HG03342 (cell line): ENCODE measurements around the gene IL7R.
A peak's percentile ranks its signal among the peaks of the same experiment; 100 is the strongest.
"Not testable (repeated sequence)": the region's sequence is repeated elsewhere in the genome, so short reads cannot be mapped to it uniquely, and the experiment has no call there.

Source experiments
- ATAC-seq: cut with Tn5 transposase; IDR thresholded peaks from one replicate; pipeline ENCODE4 v1.9.1; 2021; ENCODE audit warnings: mild to moderate bottlenecking, moderate library complexity; ENCODE audit not compliant: unreplicated experiment

Gene IL7R

GRCh38 chr5:35838370-35839042 is 18.2 kb upstream of the IL7R start:
- no peak for ATAC-seq

- no peak for ATAC-seq
Measured at GRCh38 chr5:35842856-35843255, 13.8 kb upstream of the IL7R start.

GRCh38 chr5:35845508-35845907 is 11.2 kb upstream of the IL7R start:
- ATAC-seq: not testable (repeated sequence)

- no peak for ATAC-seq
Measured at GRCh38 chr5:35847491-35847890, 9.2 kb upstream of the IL7R start.

GRCh38 chr5:35847961-35848360 is 8.7 kb upstream of the IL7R start:
- no peak for ATAC-seq

- no peak for ATAC-seq
Measured at GRCh38 chr5:35849860-35850259, 6.8 kb upstream of the IL7R start.

GRCh38 chr5:35850967-35851680 is 5.6 kb upstream of the IL7R start:
- no peak for ATAC-seq

- ATAC-seq: peak; percentile 49
Measured at GRCh38 chr5:35852084-35852734, 4.5 kb upstream of the IL7R start.

GRCh38 chr5:35852773-35853172 is 3.9 kb upstream of the IL7R start:
- no peak for ATAC-seq

GRCh38 chr5:35853631-35854030 is 3.1 kb upstream of the IL7R start:
- ATAC-seq: no peak

GRCh38 chr5:35854248-35854647 is 2.4 kb upstream of the IL7R start:
- no peak for ATAC-seq

GRCh38 chr5:35855187-35855586 is 1.5 kb upstream of the IL7R start:
- ATAC-seq: no peak

- not testable (repeated sequence) for ATAC-seq
Measured at GRCh38 chr5:35856186-35856764, 416 bp upstream of the IL7R start.

- no peak for ATAC-seq
Measured at GRCh38 chr5:35857606-35858205, 1.0 kb downstream of the IL7R start.

- no peak for ATAC-seq
Measured at GRCh38 chr5:35859101-35859661, 2.5 kb downstream of the IL7R start.

- ATAC-seq: no peak
Measured at GRCh38 chr5:35860686-35861085, 4.0 kb downstream of the IL7R start.

- no peak for ATAC-seq
Measured at GRCh38 chr5:35861718-35862117, 5.0 kb downstream of the IL7R start.

- ATAC-seq: no peak
Measured at GRCh38 chr5:35862126-35862525, 5.4 kb downstream of the IL7R start.

GRCh38 chr5:35863159-35863558 is 6.5 kb downstream of the IL7R start:
- ATAC-seq: no peak

GRCh38 chr5:35867998-35868397 is 11.3 kb downstream of the IL7R start:
- ATAC-seq: no peak

GRCh38 chr5:35869685-35870277 is 13.1 kb downstream of the IL7R start:
- ATAC-seq: no peak
